ENCODE data around the gene TAPT1.
A peak's percentile ranks its signal among the peaks of the same experiment; 100 is the strongest.
"Not testable (repeated sequence)": the region's sequence is repeated elsewhere in the genome, so short reads cannot be mapped to it uniquely, and the experiment has no call there.

The TAPT1 gene, protein sequence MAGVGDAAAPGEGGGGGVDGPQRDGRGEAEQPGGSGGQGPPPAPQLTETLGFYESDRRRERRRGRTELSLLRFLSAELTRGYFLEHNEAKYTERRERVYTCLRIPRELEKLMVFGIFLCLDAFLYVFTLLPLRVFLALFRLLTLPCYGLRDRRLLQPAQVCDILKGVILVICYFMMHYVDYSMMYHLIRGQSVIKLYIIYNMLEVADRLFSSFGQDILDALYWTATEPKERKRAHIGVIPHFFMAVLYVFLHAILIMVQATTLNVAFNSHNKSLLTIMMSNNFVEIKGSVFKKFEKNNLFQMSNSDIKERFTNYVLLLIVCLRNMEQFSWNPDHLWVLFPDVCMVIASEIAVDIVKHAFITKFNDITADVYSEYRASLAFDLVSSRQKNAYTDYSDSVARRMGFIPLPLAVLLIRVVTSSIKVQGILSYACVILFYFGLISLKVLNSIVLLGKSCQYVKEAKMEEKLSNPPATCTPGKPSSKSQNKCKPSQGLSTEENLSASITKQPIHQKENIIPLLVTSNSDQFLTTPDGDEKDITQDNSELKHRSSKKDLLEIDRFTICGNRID

DNA sequence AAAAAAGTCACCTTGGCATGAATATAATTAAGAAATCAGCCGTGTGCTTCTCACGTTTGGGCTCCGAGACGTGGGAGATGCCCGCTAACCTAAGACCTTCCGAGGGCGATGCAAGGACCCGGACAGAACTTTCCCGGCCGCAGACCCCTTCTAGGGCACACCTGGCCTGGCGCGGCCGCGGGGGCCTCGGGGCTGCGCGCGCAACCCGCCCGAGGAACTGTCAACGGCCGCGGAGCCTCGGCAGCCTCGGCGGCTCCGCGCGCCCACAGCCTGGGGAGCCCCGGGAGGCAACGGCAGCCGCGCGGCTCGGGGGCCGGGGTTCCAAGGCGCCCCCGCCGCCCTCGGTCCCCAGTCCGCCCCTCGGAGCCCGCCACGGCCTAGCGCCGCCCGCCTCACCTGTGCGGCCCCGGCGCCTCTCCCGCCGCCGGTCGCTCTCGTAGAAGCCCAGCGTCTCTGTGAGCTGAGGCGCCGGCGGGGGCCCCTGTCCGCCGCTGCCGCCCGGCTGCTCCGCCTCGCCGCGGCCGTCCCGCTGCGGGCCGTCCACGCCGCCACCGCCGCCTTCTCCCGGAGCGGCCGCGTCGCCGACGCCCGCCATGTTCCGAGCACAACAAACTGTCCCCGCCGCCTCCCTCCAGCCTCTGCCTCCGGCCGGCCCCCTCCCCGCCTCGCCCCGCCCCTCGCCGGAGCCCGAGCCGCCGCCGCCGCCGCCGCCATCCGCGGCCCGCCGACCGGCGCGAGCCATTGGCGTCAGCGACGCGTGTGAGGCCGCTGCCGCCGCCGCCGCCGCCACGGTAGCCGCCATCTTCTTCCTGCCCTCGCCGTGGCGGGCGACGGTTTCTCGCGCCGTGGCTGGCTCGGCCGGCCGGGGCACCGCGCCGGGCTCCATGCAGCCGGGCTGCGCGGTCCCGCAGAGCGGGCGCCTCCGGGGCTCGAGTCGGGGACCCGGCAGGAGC, at the start of gene TAPT1:
Gene TAPT1, minus strand, starts transcription at position 609 of the 953 bp plus-strand sequence. Its CDS starts 14 bp downstream, at position 595.
- peak within 1 kb of the TSS; percentile 85 for H3K27ac Mint-ChIP-seq (ENCODE audit: low read depth)

GRCh38 chr4:16271411-16271810, 45.1 kb upstream of the TAPT1 start:
- Mint-ChIP-seq H3K4me1 (peaks cover 5% of the 10 kb centered on the region), H3K27me3 (peaks cover 24% of the 10 kb centered on the region), H3K9me3 (peaks cover 5% of the 10 kb centered on the region), H3K4me3 (no peak overlapping the region), H3K27ac (ENCODE audit: low read depth) (no peak overlapping the region), H3K36me3 (ENCODE audit: insufficient read depth) (no peaks in the 10 kb centered on the region)
- ATAC-seq (replicated peaks; ENCODE audit: extremely low read depth, poor library complexity, severe bottlenecking): no peak
- DNase-seq (ENCODE audit: low spot score in 2 of 2): no peak

More for the DNA sequence above, at the start of gene TAPT1:
- H3K27me3 Mint-ChIP-seq: no peaks in the 10 kb centered on the region
- peaks cover 34% of the 10 kb centered on the region for H3K4me1 Mint-ChIP-seq
- no peaks in the 10 kb centered on the region for H3K9me3 Mint-ChIP-seq
- H3K4me3 Mint-ChIP-seq: peak within 1 kb of the TSS; percentile 89
- ATAC-seq (replicated peaks; ENCODE audit: extremely low read depth, poor library complexity, severe bottlenecking): peak; percentile 55
- peaks cover 14% of the 10 kb centered on the region for H3K36me3 Mint-ChIP-seq (ENCODE audit: insufficient read depth)
- DNase-seq (ENCODE audit: low spot score in 2 of 2): peak; percentile 47 to 50

DNA sequence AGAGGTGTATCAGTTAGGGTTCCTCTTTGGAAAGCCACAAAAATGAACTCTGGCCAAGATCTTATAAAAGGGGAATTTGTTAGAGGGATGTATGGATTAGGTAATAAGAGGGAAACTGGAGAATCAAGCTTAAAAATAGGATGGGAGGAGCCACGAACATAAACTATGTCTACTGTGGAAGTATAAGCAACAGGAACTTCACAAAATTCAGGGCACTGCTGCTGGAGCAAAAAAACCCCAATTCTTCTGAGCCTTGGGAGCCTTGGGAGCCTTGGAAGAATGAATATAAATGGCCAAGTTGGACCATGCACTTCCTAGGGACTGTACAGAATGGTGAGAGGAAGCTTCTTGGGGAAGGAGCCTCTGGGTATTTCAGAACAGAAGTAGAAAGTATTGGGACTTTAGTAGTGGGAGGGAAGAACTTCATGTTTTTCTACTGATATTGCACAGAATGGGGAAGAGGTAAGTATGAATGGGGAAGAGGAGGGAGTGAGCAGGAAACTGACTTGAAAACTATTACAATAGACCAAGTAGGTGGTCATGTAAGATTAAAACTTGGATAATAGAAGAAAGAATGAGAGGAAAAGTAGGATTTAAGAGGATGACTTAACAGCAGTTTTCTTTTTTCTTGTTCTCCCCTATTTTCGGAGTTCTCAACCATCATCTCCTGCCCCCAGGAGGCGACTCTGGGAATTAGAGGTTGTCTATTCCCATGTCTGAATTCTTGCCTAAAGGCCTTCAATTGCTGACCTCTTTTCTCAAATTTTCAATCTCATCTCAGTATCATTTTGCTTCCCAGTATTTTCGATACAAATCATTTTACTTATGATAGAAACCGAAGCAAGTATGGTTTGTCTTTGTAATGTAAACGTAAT, 44.4 kb upstream of the TAPT1 start:
- peaks cover 5% of the 10 kb centered on the region for H3K4me1 Mint-ChIP-seq
- H3K9me3 Mint-ChIP-seq: no peaks in the 10 kb centered on the region
- DNase-seq (ENCODE audit: low spot score in 2 of 2) (no peak), ATAC-seq (replicated peaks; ENCODE audit: extremely low read depth, poor library complexity, severe bottlenecking) (no peak)
- H3K4me3 Mint-ChIP-seq: no peak overlapping the region
- H3K36me3 Mint-ChIP-seq (ENCODE audit: insufficient read depth): no peaks in the 10 kb centered on the region
- peaks cover 16% of the 10 kb centered on the region for H3K27me3 Mint-ChIP-seq
- no peak overlapping the region for H3K27ac Mint-ChIP-seq (ENCODE audit: low read depth)

GRCh38 chr4:16269742-16270453, 43.6 kb upstream of the TAPT1 start:
- not testable (repeated sequence) for ATAC-seq (replicated peaks; ENCODE audit: extremely low read depth, poor library complexity, severe bottlenecking)

GRCh38 chr4:16269240-16269639, 43.0 kb upstream of the TAPT1 start:
- Mint-ChIP-seq H3K27ac (ENCODE audit: low read depth) (no peak overlapping the region), H3K36me3 (ENCODE audit: insufficient read depth) (no peaks in the 10 kb centered on the region), H3K27me3 (peaks cover 8% of the 10 kb centered on the region), H3K9me3 (no peaks in the 10 kb centered on the region), H3K4me1 (peaks cover 5% of the 10 kb centered on the region), H3K4me3 (no peak overlapping the region)
- ATAC-seq (replicated peaks; ENCODE audit: extremely low read depth, poor library complexity, severe bottlenecking) (no peak), DNase-seq (ENCODE audit: low spot score in 2 of 2) (no peak)

More at GRCh38 chr4:16269742-16270453, 43.6 kb upstream of the TAPT1 start:
- H3K36me3 Mint-ChIP-seq (ENCODE audit: insufficient read depth); H3K9me3 Mint-ChIP-seq; H3K4me3 Mint-ChIP-seq; DNase-seq (ENCODE audit: low spot score in 2 of 2); H3K27me3 Mint-ChIP-seq; H3K4me1 Mint-ChIP-seq; H3K27ac Mint-ChIP-seq (ENCODE audit: low read depth): not testable (repeated sequence)

- no peak overlapping the region for H3K4me3 Mint-ChIP-seq
- H3K9me3 Mint-ChIP-seq: no peaks in the 10 kb centered on the region
- ATAC-seq (replicated peaks; ENCODE audit: extremely low read depth, poor library complexity, severe bottlenecking): no peak
- H3K4me1 Mint-ChIP-seq: peaks cover 5% of the 10 kb centered on the region
- no peak overlapping the region for H3K27ac Mint-ChIP-seq (ENCODE audit: low read depth)
- H3K36me3 Mint-ChIP-seq (ENCODE audit: insufficient read depth): no peaks in the 10 kb centered on the region
- H3K27me3 Mint-ChIP-seq: peaks cover 8% of the 10 kb centered on the region
- no peak for DNase-seq (ENCODE audit: low spot score in 2 of 2)
Measured at GRCh38 chr4:16268290-16268689, 42.0 kb upstream of the TAPT1 start.

GRCh38 chr4:16267639-16268038, 41.4 kb upstream of the TAPT1 start:
- no peak overlapping the region for H3K27ac Mint-ChIP-seq (ENCODE audit: low read depth)
- H3K36me3 Mint-ChIP-seq (ENCODE audit: insufficient read depth): no peaks in the 10 kb centered on the region
- peaks cover 5% of the 10 kb centered on the region for H3K4me1 Mint-ChIP-seq
- DNase-seq (ENCODE audit: low spot score in 2 of 2) (no peak), ATAC-seq (replicated peaks; ENCODE audit: extremely low read depth, poor library complexity, severe bottlenecking) (no peak)
- H3K9me3 Mint-ChIP-seq: no peaks in the 10 kb centered on the region
- peaks cover 4% of the 10 kb centered on the region for H3K27me3 Mint-ChIP-seq
- no peak overlapping the region for H3K4me3 Mint-ChIP-seq

GRCh38 chr4:16265820-16266219, 39.5 kb upstream of the TAPT1 start:
- no peak for ATAC-seq (replicated peaks; ENCODE audit: extremely low read depth, poor library complexity, severe bottlenecking)
- Mint-ChIP-seq H3K9me3 (no peaks in the 10 kb centered on the region), H3K27ac (ENCODE audit: low read depth) (no peak overlapping the region), H3K4me1 (peaks cover 5% of the 10 kb centered on the region), H3K36me3 (ENCODE audit: insufficient read depth) (peaks cover 2% of the 10 kb centered on the region), H3K27me3 (no peaks in the 10 kb centered on the region), H3K4me3 (no peak overlapping the region)
- no peak for DNase-seq (ENCODE audit: low spot score in 2 of 2)

DNA sequence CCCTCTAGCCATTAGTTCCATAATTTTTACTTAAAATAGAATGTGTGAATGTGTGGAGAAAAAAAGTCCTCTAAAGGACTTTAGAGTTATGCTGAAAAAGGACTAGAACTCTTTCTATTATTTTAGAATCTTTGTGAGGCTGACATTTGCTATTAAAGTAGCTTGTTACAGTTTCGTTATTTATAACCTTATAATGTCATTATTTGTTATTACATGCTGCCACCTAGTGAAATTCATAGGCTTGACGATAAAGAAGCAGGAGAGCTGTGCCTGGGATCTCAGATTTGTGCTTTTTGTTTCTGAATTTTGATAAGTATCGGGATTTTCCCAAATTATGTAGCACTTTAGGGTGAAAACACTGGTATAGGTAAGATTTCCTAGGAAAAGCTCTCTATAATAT, 38.5 kb upstream of the TAPT1 start:
- Mint-ChIP-seq H3K9me3 (no peaks in the 10 kb centered on the region), H3K4me1 (no peaks in the 10 kb centered on the region), H3K4me3 (no peak overlapping the region), H3K27me3 (no peaks in the 10 kb centered on the region), H3K36me3 (ENCODE audit: insufficient read depth) (peaks cover 2% of the 10 kb centered on the region), H3K27ac (ENCODE audit: low read depth) (no peak overlapping the region)
- DNase-seq (ENCODE audit: low spot score in 2 of 2) (no peak), ATAC-seq (replicated peaks; ENCODE audit: extremely low read depth, poor library complexity, severe bottlenecking) (no peak)

DNA sequence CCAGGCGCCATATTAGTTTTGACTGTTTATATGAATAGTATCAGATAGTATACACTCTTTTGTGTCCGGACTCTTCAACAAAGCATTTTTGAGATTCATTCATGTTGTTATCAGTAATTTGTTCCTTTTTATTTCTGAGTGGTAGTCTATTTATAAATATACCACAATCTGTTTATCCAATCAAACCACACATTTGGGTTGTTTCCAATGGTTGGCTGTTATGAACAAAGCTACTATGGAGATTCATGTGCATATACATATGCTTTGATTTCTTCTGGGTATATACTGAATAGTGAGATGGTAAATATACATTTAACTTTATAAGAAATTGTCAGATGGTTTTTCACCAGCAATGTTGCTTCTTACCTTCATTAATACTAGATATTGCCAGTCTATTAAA, 36.8 kb upstream of the TAPT1 start:
- ATAC-seq (replicated peaks; ENCODE audit: extremely low read depth, poor library complexity, severe bottlenecking): no peak

GRCh38 chr4:16262188-16262587, 35.9 kb upstream of the TAPT1 start:
- DNase-seq (ENCODE audit: low spot score in 2 of 2): no peak
- Mint-ChIP-seq H3K27me3 (no peaks in the 10 kb centered on the region), H3K4me3 (no peak overlapping the region), H3K4me1 (no peaks in the 10 kb centered on the region), H3K9me3 (no peaks in the 10 kb centered on the region), H3K27ac (ENCODE audit: low read depth) (peak overlapping the region; percentile 33), H3K36me3 (ENCODE audit: insufficient read depth) (peaks cover 2% of the 10 kb centered on the region)
- no peak for ATAC-seq (replicated peaks; ENCODE audit: extremely low read depth, poor library complexity, severe bottlenecking)

More for the DNA sequence above, 36.8 kb upstream of the TAPT1 start:
- DNase-seq (ENCODE audit: low spot score in 2 of 2): no peak
- H3K27ac Mint-ChIP-seq (ENCODE audit: low read depth): no peak overlapping the region
- no peaks in the 10 kb centered on the region for H3K9me3 Mint-ChIP-seq
- no peaks in the 10 kb centered on the region for H3K27me3 Mint-ChIP-seq
- no peak overlapping the region for H3K4me3 Mint-ChIP-seq
- H3K36me3 Mint-ChIP-seq (ENCODE audit: insufficient read depth): peaks cover 2% of the 10 kb centered on the region
- H3K4me1 Mint-ChIP-seq: no peaks in the 10 kb centered on the region

Data from central memory CD8-positive, alpha-beta T cell (primary cell).